HepG2 (cell line): Measurements from ENCODE around the gene STPG4. TPM values are rescaled to one million over a fixed set of nuclear protein-coding genes. Genes with fewer than 3 reads are reported as not detected.

Experiments used
- ATAC-seq: fragments of 200-7000 bp; cut with Tn5 transposase; 3 replicates; pipeline ENCODE4 v1.9.1; 2020; ENCODE audit warnings: mild to moderate bottlenecking, moderate library complexity
- BruUV-seq: library from RNA; stranded (reverse); fragments of 400-500 nt; replicated peaks from 2 replicates; lab custom pipeline; 2021; lab: Mats Ljungman, UMichigan
- CTCF ChIA-PET: fragments of 300-600 bp; formaldehyde crosslinking; extraction: SDS; loops from one replicate; lab custom pipeline; 2021; ENCODE audit warnings: low total read pairs, inconsistent platforms, low intra/inter-chr PET ratio; lab: Yijun Ruan, JAX
- POLR2A ChIA-PET: fragments of 350-600 bp; sonication (Branson Sonifier 250); formaldehyde crosslinking; loops from one replicate; lab custom pipeline; 2020; ENCODE audit warnings: antibody characterized with exemption, inconsistent platforms; lab: Yijun Ruan, JAX
- DNase-seq: peaks from one replicate; pipeline ENCODE4 v3.0.0-alpha.2; 2015; ENCODE audit warnings: low spot score
- FAIRE-seq: peaks from 3 replicates; lab custom pipeline; 2011; peaks lifted over from hg19 to GRCh38; lab: Jason Lieb, UNC
- H2AFZ ChIP-seq: one replicate; pipeline ENCODE4 v1.6.1; 2011; ENCODE audit warnings: low read length, inconsistent platforms
- H3K27ac ChIP-seq: fragments of 300-600 bp; 3 replicates; pipeline ENCODE4 v1.8.0; 2011; ENCODE audit warnings: mixed run types, mild to moderate bottlenecking, mixed read lengths, low read length, inconsistent platforms; ENCODE audit not compliant: insufficient read depth; ENCODE audit errors: extremely low read length
- H3K27me3 ChIP-seq, 2 experiments: fragments of 200-600 bp in 1 of 2; 2 replicates in 1 of 2; 3 replicates in 1 of 2; pipeline versions ENCODE4 v1.6.0 to v1.8.0; 2011; ENCODE audit warnings: low read length in 2 of 2, mild to moderate bottlenecking in 2 of 2, moderate library complexity in 2 of 2, inconsistent platforms in 1 of 2; ENCODE audit not compliant: insufficient read depth in 2 of 2, control insufficient read depth in 1 of 2
- H3K36me3 ChIP-seq, 2 experiments: fragments of 200-600 bp in 1 of 2; replicated peaks in 1 of 2; 2 replicates in 1 of 2; 3 replicates in 1 of 2; pipeline versions ENCODE4 v1.5.1 to v1.8.0; 2011; ENCODE audit warnings: low read length in 2 of 2, inconsistent platforms in 1 of 2; ENCODE audit not compliant: insufficient read depth in 2 of 2, control insufficient read depth in 1 of 2
- H3K4me1 ChIP-seq: 2 replicates; pipeline ENCODE4 v1.5.1; 2012; ENCODE audit warnings: low read length, inconsistent platforms; ENCODE audit not compliant: insufficient read depth
- H3K4me2 ChIP-seq: 2 replicates; pipeline ENCODE4 v1.6.0; 2011; ENCODE audit warnings: low read depth, low read length, inconsistent platforms
- H3K4me3 ChIP-seq, 3 experiments: fragments of 200-600 bp in 1 of 3; sonication (generic), shearing (Covaris generic) in 1 of 3; replicated peaks in 1 of 3; 2 replicates each; pipeline ENCODE4 v1.5.1; 2011 to 2016; ENCODE audit warnings: low read length in 3 of 3, inconsistent platforms in 2 of 3, low read depth in 2 of 3, mild to moderate bottlenecking in 2 of 3, control low read depth in 1 of 3, mixed read lengths in 1 of 3; ENCODE audit not compliant: insufficient read depth in 1 of 3
- H3K79me2 ChIP-seq: one replicate; pipeline ENCODE4 v1.6.1; 2011; ENCODE audit warnings: low read length, inconsistent platforms; ENCODE audit not compliant: insufficient read depth
- H3K9ac ChIP-seq: 2 replicates; pipeline ENCODE4 v1.6.0; 2011; ENCODE audit warnings: mild to moderate bottlenecking, low read depth, low read length, inconsistent platforms; ENCODE audit not compliant: insufficient read depth
- H3K9me3 ChIP-seq: 2 replicates; pipeline ENCODE4 v1.5.1; 2012; ENCODE audit warnings: mild to moderate bottlenecking, low read length
- H4K20me1 ChIP-seq: 2 replicates; pipeline ENCODE4 v1.6.0; 2011; ENCODE audit warnings: inconsistent platforms, mild to moderate bottlenecking, low read length, moderate library complexity; ENCODE audit not compliant: insufficient read depth
- AGO1 ChIP-seq: fragments of 200-400 bp; formaldehyde crosslinking; IDR thresholded peaks from 2 replicates; pipeline ENCODE4 v1.6.1; 2017; ENCODE audit warnings: mild to moderate bottlenecking, low read depth, low read length, moderate library complexity; ENCODE audit not compliant: poor library complexity, severe bottlenecking
- CBX5 ChIP-seq: sonication (generic); formaldehyde crosslinking; IDR thresholded peaks from 2 replicates; pipeline ENCODE4 v1.4.0; 2020; ENCODE audit warnings: missing genetic modification reagents, borderline replicate concordance
- HMG20B ChIP-seq: conservative IDR thresholded peaks from 2 replicates; pipeline ENCODE4 v1.6.1; 2016; ENCODE audit warnings: missing genetic modification reagents, missing compliant biosample characterization
- MYC ChIP-seq: sonication (generic); formaldehyde crosslinking; IDR thresholded peaks from 2 replicates; pipeline ENCODE4 v1.9.0; 2021; ENCODE audit warnings: missing genetic modification reagents, borderline replicate concordance
- PAF1 ChIP-seq: IDR thresholded peaks from 2 replicates; pipeline ENCODE4 v1.6.1; 2016; ENCODE audit warnings: missing genetic modification reagents, missing compliant biosample characterization
- PHF21A ChIP-seq: sonication (generic); formaldehyde crosslinking; IDR thresholded peaks from 2 replicates; pipeline ENCODE4 v1.5.0; 2020; ENCODE audit warnings: mild to moderate bottlenecking, missing genetic modification reagents
- SIX1 ChIP-seq: sonication (generic); formaldehyde crosslinking; IDR thresholded peaks from 2 replicates; pipeline ENCODE4 v1.4.0; 2020; ENCODE audit warnings: missing genetic modification reagents, borderline replicate concordance
- SMARCC2 ChIP-seq: fragments of 450-650 bp; IDR thresholded peaks from 2 replicates; pipeline ENCODE4 v1.6.1; 2017; ENCODE audit warnings: antibody characterized with exemption, mild to moderate bottlenecking
- STAG1 ChIP-seq: sonication (generic); formaldehyde crosslinking; IDR thresholded peaks from 2 replicates; pipeline ENCODE4 v1.4.0; 2020; ENCODE audit warnings: missing genetic modification reagents
- STAT5B ChIP-seq: sonication (generic); formaldehyde crosslinking; IDR thresholded peaks from 2 replicates; pipeline ENCODE4 v1.4.0; 2020; ENCODE audit warnings: missing genetic modification reagents
- TCF7 ChIP-seq: sonication (generic); IDR thresholded peaks from 2 replicates; pipeline ENCODE4 v1.6.1; 2016; ENCODE audit warnings: antibody characterized with exemption, low read depth
- ZFP36 ChIP-seq: fragments of 150-350 bp; IDR thresholded peaks from 2 replicates; pipeline ENCODE4 v1.6.1; 2018; ENCODE audit warnings: borderline replicate concordance, low read length, low read depth; ENCODE audit not compliant: partially characterized antibody
- ZMYM3 ChIP-seq: sonication (generic); formaldehyde crosslinking; IDR thresholded peaks from 2 replicates; pipeline ENCODE4 v1.5.1; 2020; ENCODE audit warnings: mild to moderate bottlenecking, missing genetic modification reagents
- ZNF230 ChIP-seq: sonication (generic); formaldehyde crosslinking; IDR thresholded peaks from 2 replicates; pipeline ENCODE4 v1.4.0; 2020; ENCODE audit warnings: mild to moderate bottlenecking, missing genetic modification reagents
- ZNF350 ChIP-seq: sonication (generic); formaldehyde crosslinking; IDR thresholded peaks from 2 replicates; pipeline ENCODE4 v1.4.0; 2020; ENCODE audit warnings: mild to moderate bottlenecking, low read depth, missing genetic modification reagents, borderline replicate concordance
- WGBS: methylation state at CpG from one replicate; pipeline ENCODE4 v1.1.6; 2017; ENCODE audit warnings: low lambda C conversion rate; 5-methylcytosine and 5-hydroxymethylcytosine counted together
- in situ Hi-C: cut with HindIII; loops from 2 replicates; pipeline ENCODE4 v1.10.0; 2017; ENCODE audit warnings: low pct_unique_long_range_greater_than_20kb; ENCODE audit not compliant: extremely low pct_ligation_motif_present
- intact Hi-C: fragments of 100-400 bp; cut with micrococcal nuclease; formaldehyde crosslinking; loops from one replicate; pipeline ENCODE4 v1.10.0; 2022; ENCODE audit not compliant: unreplicated experiment
- polyA plus RNA-seq, 8 experiments: library from polyadenylated mRNA; depleted of rRNA in 3 of 8; stranded (reverse) in 7 of 8; unstranded in 1 of 8; fragments of >200 nt; fragmentation: Illumina TruSeq in 4 of 8; extraction: Trizol in 4 of 8; gene quantifications; 2 replicates each; pipeline versions ENCODE4 v1.2.1 to v1.2.3, GENCODE V29; 2011 to 2016; ENCODE audit warnings: low read depth in 4 of 8, missing spikeins in 1 of 8, mixed read lengths in 1 of 8; ENCODE audit not compliant: insufficient read depth in 1 of 8
- total RNA-seq, 5 experiments: library from RNA; depleted of rRNA; stranded (reverse); fragments of >200 nt; fragmentation: Illumina TruSeq; extraction: Trizol; gene quantifications; 2 replicates each; pipeline ENCODE4 v1.2.3, GENCODE V29; 2016; ENCODE audit warnings: low read depth in 1 of 5
- TF ChIP-seq, protein P1 (sequence below): sonication (generic); formaldehyde crosslinking; IDR thresholded peaks from 2 replicates; pipeline ENCODE4 v1.8.0; 2022; ENCODE audit warnings: low read depth, missing genetic modification reagents

STPG4 gene
- total and polyA plus RNA-seq, 2 of the 13 experiments (the other 11 are each of a cell fraction or from before 2014, with no cell fraction given), result 0.11 to 0.15 TPM

DNA sequence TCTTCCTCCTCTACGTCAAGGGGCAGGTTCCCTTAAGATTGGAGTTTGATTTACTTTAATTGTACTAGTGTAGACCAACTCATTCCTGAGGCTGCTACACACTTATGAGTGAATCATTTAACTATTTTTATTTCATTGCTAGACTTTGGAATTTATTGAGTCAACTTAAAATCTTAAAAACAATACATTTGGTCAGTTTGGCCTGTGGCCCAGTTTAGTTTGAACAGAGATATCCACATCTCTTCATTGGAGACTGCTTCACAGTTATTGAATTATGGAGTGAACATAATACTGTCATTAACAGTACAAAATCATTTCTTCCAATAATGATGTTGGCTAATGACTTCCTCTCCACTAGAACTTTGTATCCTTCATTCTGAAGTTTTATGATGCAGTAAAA, 34.5 kb upstream of the STPG4 start:
- TF ChIP-seq ZNF230 (CRISPR knock-in tag), result no peak
- no peak for TF ChIP-seq PAF1 (CRISPR knock-in tag)
- TF ChIP-seq PHF21A (CRISPR knock-in tag), result no peak
- TF ChIP-seq, protein P1, sequence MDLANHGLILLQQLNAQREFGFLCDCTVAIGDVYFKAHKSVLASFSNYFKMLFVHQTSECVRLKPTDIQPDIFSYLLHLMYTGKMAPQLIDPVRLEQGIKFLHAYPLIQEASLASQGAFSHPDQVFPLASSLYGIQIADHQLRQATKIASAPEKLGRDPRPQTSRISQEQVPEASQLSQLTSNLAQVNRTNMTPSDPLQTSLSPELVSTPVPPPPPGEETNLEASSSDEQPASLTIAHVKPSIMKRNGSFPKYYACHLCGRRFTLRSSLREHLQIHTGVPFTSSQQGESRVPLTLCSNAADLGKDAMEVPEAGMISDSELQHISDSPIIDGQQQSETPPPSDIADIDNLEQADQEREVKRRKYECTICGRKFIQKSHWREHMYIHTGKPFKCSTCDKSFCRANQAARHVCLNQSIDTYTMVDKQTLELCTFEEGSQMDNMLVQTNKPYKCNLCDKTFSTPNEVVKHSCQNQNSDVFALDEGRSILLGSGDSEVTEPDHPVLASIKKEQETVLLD (CRISPR knock-in tag), result no peak
- TF ChIP-seq ZNF350 (CRISPR knock-in tag), result no peak
- TF ChIP-seq SIX1 (CRISPR knock-in tag), result no peak
- TF ChIP-seq ZFP36, result no peak
- no peak for TF ChIP-seq CBX5 (CRISPR knock-in tag)
- no peak for TF ChIP-seq TCF7
- TF ChIP-seq SMARCC2, result no peak
- no peak for TF ChIP-seq AGO1
- no peak for TF ChIP-seq STAG1 (CRISPR knock-in tag)
- no peak for TF ChIP-seq ZMYM3 (CRISPR knock-in tag)
- TF ChIP-seq HMG20B (CRISPR knock-in tag), result no peak
- TF ChIP-seq STAT5B (CRISPR knock-in tag), result no peak
- no peak for TF ChIP-seq MYC (CRISPR knock-in tag)
- in situ Hi-C loops (no loop called here), intact Hi-C loops (loop anchor here (1.0 kb wide), 1 partner anchor 31 kb away; no protein-coding TSS in a partner anchor)
- ChIA-PET CTCF (no interaction called here), POLR2A (no interaction called here)
- FAIRE-seq (no peak), ATAC-seq (no peak), DNase-seq (no peak)
- no peak overlapping the region for H3K9ac ChIP-seq
- H3K79me2 ChIP-seq, result no peaks in the 10 kb centered on the region
- no peaks in the 10 kb centered on the region for H3K36me3 ChIP-seq
- no peak overlapping the region for H3K27ac ChIP-seq
- H3K4me3 ChIP-seq, result no peak overlapping the region
- peaks cover 47% of the 10 kb centered on the region for H3K4me1 ChIP-seq
- WGBS, result 90% methylated on average over 1 of the region's 1 CpG
- no peaks in the 10 kb centered on the region for H3K9me3 ChIP-seq
- no peak overlapping the region for H2AFZ ChIP-seq
- no peaks in the 10 kb centered on the region for H4K20me1 ChIP-seq
- no TSS peak for BruUV-seq
- no peaks in the 10 kb centered on the region; a peak in 3 of 5 replicates for H3K27me3 ChIP-seq
- no peak overlapping the region for H3K4me2 ChIP-seq
